CD4-positive, alpha-beta T cell treated with Interleukin-6 for 4 hours (primary cell): ENCODE results near the gene MGLL.
"Not testable (repeated sequence)": the region's sequence is repeated elsewhere in the genome, so short reads cannot be mapped to it uniquely, and the experiment has no call there.

Source experiments
- DNase-seq: peaks from one replicate; pipeline ENCODE4 v3.0.0-alpha.2; 2020; ENCODE audit warnings: mixed read lengths

Gene MGLL

DNA sequence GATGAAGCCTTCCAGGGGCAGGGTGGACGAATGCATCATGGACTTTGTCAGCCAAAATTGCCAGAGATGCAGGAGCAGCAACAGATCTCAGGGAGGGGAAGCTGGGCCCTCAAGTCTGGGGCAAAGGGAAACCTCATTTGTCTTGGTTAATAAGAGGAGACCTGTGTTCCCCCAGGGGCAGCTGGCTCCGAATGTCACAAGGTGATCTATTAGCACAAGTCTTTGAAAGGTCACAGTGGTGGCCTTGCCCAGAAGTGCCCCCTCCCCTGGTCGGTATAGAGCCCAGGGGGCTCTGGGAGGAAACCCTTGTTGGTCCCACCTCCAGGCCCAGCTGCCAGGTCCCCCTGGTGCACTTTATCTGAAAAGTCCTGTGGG lies 103.4 kb downstream of the MGLL start:
- DNase-seq, result no peak

DNA sequence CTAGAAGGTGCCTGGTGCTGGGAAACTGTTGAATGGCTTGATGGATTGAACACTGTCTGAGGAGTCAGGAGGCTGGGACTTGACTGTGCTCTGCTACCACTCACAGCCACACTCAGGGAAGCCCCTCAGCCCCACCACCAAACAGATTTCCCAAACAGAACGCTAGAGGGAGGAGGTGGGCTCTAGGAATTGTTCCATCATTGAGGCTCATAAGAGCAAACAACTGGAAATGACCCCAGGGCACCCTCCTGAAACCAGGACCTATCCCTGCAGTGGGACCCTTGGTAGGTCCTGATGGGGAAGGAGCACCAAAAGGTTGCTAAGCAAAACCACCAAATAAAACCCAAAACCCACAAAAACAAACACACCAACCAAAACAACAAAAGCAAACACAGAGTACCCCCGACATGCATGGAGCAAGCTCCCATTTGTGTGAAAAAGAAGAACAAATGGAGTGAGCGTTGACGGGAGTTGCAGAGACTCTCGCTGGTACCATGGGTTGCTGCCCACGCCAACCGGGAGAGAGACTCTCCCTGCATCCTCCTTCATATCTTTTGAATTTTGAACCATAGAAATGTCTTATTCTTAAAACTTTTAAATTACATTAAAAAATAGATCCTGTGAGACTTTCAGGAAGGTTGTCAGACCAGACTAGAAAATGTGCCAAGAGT lies 103.9 kb downstream of the MGLL start:
- no peak for DNase-seq

DNA sequence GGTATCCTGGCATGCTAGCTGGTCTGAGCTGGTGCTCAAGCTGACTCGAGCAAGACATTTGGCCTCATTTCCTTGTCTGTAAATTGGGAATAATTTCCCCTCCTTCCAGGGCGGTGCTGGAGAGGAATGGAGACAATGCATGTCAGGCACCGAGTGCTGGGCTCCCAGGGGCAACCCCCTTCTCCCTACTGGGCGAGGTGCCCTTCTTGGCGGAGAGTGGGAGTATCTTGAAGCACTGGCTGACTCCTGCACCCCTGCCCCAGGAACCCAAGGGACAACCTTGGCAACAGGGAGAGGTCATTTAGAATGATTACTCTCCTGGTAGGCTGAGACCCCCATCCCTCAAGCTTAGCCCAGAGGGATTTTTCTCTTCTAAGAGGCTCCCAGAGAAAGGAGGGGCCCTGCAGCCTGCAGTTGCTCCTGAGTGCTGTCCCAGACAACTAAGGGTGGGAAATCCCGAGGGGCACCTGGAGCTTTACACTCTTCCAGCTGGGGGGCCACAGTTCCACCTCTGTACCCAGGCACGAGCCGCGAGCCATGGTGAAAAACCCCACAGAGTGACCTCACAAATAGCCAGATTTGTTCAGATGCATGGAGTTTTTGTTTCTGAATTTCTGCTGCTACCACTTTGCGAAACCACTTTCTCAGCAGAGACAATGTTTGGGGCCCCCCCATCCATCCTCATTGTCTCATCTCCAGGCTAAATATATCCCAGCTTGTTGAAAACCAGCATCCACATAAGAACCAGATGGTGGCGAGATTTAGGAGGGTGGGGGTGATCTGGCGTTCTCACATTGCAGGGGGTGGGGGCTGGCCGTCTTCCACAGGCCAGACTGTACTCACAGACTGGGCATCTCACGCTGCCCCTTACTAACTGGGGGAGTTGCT lies 104.7 kb downstream of the MGLL start:
- DNase-seq, result no peak

DNA sequence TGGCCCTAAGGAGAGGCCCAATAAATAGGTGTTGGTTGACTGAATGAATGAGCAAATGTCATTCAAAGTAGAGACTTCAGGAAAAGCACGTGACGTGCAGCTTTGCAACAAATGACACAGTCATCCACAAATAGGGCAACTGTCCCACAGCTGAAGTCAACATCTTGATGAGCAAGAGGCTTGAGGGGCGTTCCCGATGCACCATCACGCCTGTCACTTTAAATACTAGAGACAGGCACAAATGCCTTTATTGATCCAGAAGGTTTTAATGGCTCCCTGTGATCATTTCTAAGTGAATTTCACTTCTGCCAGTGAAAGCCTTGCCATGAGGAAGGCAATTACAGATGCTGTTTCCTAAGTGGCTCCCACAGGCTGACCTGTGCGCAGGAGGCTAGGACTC lies 105.9 kb downstream of the MGLL start:
- no peak for DNase-seq

DNA sequence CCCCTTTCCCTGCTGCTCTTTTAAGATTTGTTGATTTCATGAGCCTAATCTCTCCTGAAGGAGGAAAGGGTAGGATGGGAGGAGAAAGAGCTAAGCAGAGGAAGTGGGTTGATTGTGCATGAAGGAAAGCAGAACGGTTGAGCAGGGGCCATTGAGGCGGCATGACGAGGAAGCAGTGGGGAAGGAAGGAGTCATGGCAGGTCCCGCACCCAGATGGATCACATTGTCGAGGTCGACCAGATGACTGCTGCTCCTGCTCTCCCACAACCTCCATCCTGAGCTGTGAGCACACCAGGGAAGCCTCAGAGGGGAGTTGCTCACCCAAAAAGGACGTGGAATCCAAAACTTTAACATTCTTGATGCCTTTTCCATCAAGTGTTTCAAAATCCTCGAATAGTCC lies 106.8 kb downstream of the MGLL start:
- DNase-seq, result no peak

DNA sequence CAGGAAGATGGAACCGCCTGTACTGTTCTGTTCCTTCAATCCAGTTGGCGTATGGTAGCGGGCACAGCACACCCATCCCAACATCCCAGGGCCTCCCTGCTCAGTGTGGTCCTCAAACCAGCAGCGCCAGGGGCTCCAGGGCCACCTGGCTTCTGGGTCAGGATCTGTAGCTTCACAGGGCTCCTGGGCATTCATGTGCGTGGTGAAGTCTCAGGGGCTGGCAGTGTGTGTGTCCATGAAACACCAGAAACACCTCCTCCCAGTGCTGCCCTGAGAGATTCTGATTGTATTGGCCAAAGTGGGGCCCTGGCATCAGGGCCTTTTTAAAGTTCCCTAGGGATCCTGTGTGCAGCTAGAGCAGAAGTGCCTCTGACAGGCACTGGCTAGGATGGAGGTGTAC lies 107.4 kb downstream of the MGLL start:
- no peak for DNase-seq

DNA sequence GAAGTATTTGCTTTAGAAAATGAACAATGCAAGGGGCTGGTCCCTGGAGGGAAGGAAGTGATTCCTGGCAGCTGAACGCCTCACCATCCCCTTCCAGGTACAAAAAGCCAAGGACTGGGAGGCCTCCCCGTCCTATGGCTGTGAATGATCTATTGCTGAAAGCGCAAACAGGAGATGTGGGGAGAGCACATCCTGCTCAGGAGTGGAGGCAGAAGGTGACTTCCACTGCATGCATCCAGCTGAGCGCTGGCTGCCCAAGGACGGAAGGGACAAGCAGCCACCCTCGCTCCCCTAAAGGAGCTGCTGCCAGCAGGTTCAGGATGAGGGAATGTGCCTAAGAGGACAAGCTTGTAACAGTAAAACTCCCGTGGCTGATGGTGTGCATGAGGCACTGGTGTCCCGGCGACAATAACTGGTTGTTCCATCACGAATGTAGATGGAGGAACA lies 108.2 kb downstream of the MGLL start:
- DNase-seq, result no peak

DNA sequence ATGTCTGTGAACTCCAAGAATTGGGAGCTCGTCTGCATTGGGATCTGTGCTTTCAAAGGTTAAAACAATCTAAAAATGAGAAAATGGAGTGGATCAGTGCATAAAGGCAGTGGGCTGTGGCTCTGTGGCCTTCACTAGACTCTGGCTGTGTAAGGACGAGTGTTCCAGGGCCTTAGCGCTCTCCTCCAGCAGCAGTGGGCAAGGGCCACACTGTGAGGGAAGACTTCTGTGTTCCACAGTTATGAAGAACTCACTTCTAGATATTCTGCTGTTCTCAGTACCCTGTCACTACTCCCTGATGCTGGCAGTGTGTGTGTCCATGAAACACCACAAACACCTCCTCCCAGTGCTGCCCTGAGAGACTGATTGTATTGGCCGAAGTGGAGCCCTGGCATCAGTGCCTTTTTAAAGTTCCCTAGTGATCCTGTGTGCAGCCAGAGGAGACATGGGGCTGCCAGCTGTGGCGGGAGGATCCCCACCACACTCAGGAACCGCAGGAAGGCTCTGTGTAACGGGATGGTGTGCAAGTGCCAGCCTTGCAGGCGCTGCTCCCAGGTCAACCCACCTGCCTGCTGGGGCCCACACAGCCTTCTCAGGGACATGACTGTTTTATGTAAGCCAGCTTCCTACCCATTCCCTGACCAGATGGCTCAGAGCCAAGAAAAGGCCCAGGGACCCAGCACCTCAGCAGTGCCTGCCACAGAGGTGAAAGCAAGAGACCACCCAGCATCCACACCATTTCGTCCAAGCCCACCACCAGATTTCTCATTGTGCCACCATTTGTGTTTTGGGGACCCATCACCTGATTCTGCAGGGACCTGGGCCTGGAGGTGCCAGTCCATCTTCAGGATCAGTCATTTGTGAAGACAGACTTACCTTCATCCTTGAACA lies 109.2 kb downstream of the MGLL start:
- DNase-seq, result no peak

DNA sequence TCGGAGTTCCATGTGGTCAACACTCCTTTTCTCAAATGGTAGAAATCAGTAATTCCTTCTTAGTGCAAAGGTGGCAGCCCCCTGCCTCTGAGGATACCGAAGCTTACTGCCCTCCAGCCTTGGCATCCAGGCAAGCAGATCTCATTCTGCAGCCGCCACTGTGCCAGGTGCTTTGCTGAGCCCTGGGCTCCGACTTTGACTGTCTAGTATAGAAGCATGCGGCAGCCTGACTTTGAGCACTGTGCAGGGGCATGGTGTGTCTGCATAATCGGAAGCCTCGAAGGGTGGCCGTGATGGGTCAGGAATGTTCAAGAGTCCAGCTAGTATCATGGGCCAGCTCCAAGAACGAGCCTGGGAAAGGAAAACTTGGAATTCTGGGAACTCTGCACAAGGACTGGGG lies 109.9 kb downstream of the MGLL start:
- no peak for DNase-seq

DNA sequence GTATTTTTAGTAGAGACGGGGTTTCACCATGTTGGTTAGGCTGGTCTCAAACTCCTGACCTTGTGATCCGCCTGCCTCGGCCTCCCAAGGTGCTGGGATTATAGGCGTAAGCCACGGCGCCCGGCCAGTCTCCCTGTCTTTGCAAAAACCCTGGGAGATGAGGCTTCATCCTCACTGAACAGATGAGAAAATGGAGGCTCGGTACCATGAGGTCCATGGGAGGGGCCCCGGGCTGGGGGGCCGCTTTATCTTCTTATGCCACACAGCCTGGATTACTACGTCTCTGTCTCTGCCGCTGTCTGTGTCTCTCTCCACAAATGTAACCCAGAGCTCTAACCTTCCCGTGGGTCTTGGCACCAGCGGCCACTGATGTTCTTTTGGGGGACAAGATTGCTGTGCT lies 110.4 kb downstream of the MGLL start:
- no peak for DNase-seq

DNA sequence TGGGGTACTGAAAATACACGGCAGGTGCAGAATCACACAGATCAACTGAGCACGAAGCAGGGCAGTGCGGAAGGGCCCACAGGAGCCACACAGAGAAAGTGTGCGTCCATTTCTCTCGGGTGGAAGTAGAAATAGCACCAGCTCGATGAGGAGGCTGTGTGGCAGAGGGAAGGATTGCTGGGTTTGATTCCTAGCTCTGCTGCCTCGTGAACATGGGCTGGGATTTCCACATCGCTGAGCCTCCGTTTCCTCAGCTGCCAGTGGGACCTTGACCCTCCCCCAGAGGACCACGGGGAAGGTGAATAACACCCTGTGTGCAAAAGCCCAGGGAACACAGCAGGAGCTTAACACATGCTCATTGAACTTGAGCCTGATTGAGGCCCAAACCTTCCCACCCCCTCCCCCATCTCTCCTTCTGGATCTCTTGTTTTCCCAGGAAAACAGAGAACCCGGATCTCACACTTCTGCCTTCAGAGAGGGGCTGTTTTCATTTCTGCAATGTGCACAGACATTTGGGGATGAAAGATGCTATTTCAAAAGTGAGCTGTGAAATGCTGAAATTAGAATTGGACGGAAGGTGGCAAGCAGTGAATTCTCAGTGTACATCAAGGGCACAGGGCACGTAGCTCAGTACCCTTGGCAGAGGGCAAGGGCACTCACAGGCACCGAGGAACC lies 111.2 kb downstream of the MGLL start:
- no peak for DNase-seq

DNA sequence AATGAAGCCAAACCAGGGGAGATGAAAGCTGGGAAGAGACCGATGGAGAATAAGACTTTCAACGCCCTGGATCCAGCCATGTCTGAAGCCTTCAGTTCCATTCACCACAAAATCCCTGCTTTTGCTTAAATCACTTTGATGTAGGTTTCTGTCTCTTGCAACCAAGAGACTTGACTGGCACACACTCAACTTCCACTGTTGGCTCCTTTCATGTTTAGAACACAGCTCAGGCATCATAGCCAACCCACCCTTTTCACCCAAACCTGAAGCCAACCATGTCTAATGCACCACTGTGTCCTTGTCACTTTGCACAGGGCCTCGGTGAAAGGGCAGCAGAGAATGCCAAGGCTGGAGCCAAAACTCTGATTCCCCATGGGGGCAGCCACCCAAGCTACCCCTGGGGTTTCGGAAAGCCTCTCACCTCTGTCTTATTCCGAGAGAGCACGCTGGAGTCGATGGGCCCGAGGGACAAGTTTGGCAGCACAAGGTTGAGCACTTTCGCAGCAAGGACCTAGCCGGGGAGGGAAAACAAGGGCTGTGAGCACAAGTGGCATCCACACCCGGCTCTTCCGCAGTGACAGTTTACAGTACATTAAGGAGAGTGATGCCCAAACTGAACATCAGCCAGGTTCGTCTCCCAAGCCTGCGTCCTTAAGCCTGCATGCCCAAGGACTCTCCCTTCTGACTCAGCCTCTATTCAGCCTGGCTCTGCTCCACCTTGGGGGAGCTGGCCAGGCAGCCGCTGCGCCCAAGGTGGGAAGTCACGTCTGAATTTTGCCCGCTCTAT lies 112.0 kb downstream of the MGLL start:
- no peak for DNase-seq

DNA sequence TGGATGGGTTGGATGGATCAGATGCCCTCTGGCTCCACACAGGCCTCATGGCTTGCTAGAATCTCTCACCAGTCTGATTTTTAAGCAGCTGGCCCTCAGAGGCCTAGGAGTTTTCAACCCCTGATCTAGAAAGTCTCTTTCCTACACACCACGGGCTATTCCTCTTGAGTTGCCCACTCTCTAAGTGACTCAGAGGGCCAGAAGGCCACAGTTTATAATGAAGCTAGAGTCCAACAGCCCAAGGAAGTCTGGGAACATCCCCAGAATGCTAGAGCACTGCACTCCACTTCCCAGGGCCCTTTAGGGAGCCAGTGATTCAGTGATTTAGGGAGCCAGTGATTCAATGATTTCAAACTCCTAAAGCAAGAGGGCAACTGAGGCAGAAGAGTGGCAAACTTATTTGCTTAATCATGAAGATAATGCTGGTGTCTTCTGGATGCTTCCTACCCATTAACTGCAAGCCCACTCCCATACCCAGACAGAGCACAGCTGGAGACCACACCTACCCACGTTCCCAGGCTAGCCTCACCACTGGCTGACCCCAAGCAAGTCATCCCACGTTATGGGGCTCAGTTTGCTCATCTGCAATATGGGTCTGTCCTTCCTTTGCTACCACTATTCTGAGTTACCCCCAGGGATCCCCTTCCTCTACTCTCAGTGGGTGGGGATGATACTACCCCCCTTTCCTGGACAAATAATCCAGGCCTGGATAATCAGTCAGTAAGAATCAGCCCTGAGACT lies 112.8 kb downstream of the MGLL start:
- no peak for DNase-seq

DNA sequence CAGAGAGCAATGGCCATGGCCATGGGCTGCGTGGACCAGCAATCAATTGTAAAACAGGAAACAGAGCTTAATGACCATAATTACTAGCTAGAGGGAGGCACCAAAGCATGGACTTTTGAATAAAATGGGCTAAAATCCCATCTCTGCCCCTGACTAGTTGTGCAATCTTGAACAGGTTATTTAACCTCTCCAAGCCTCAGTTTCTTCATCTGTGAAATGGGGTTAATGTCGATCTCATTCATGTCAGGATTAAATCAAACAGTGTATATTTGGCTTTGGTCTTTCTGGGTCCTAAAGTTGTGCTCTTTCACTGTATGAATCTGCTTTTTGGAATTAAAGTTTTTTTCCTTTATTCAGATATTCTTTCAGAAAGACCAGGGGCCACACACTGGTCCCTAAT lies 113.5 kb downstream of the MGLL start:
- DNase-seq, result no peak

DNA sequence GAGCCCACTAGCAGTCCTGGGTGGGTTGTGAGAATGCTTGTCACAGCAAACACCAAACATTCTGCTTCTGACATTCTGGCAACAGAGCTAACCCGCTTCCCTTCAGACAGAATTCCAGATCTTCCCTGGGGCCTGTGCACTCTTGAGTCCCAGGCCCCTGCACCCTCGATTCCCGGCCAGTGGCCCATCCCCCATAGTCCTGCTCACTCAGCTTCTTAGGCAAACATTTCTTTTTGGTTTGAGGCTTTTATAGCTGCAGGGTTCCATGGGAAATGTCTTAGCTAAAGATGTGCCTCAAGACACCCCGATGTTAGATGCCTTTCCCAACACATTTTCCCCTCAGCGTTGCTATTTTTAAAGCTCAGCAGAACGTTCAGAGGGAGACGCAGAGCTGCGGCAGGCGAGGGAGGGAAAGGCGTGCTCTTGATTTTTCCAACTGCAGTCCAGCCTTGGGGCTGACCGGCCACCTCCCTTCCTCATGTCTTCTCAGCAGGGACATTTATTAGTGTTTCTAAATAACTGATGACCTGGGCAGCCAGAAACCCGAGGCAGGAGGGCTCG lies 114.4 kb downstream of the MGLL start:
- no peak for DNase-seq

DNA sequence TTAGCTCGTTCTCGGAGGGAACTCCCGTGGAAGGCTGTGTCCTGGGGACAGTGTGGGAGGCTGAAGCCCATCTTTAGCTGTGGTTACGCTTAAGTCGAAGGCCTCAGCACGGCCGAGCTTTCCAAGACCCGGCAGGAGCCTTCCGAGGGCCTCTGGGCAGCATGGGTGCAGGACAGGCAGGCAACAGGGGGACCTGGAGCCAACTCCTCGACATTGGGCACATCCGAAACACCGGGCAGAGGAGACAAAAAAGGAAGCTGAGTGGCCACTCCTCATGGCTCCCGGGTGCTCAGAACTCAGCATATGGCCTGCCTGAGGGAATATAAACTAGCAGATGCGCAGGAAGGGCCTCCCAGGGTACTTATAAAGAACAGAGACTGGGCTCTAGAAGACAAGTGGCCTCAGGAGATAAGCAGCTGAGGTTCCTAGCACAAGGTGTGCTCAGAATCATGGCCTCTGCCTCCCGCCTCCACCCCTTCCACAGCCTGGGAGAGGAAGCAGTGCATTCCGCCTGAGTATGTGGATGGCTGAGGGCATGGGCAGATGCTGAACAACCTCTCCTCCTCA lies 115.4 kb downstream of the MGLL start:
- no peak for DNase-seq

DNA sequence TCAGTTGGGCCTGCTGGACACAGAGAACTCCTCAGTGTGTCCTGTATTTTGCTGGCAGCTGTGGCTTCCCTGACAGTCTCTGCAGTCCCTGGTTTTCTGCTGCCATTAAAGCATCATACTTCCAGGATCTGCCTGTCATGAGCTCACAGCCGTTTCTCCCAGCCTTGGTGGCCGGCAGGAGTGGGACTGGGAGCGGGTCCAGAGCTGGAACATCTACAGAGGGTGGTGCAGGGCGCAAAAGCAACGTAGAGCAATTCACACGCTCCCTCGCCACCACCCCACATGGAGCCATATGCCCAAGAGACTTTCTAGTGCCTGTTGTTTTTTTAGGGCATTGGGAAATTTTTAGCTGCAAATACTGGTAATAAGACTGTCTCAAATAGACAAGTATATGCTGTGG lies 116.0 kb downstream of the MGLL start:
- no peak for DNase-seq

DNA sequence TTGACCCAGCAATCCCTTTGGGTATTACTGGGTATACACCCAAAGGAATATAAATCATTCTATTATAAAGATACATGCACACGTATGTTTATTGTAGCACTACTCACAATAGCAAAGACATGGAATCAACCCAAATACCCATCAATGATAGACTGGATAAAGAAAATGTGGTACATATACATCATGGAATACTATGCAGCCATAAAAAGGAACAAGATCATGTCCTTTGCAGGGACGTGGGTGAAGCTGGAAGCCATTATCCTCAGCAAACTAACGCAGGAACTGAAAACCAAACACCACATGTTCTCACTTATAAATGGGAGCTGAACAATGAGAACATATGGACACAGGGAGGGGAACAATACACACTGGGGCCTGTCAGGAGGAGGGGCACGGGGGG lies 117.5 kb downstream of the MGLL start:
- not testable (repeated sequence) for DNase-seq

DNA sequence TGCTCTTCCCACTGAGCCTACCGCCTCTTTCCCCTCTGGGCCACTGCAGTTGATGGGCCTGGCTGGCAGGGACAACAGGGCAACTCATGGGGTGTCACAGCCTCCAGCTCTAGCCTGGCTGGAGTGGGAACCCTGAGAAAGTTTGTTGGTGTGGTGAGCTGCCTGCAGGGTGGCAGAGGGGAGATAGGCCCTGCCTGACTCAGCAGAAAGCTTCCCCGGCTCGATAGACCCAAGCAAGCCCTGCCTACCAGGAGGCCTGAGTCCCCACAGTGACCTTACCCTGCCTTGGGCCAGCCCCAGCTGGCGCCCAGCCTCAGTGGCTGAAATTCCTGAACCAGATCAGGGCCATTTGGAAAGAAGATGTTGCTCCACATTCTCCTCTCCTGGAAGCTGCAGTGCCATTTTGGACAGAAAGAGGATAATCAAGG lies 120.2 kb downstream of the MGLL start:
- no peak for DNase-seq

DNA sequence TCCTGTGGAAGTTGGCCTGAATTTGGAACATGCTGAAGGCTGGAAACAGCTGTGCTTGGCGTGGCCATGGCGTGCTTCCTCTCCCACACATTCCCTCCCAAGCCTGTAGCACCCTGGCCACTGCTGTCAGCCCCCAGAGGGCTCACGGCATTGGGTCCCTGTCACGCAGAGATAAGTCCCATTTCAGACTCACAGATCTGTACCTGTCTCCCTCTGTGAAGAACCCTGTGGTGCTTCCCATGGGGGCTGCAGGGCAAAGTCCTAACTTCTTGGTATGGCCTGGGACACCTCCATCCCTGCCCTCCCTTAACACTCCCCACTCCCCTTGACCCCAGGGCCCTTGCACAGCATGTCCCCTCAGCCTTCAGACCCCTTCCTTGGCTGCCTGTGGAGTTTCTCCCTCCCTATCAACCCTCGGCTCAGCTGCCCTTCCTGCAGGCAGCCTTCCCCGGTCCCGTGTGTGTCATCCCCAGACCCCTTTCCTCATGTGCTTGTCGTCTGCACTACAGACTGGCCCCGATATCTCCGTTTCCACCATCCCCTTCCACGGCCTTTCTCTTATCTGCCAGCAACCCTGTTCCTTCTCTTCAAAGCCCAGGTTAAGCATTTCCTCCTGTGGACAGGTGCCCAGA lies 120.9 kb downstream of the MGLL start:
- DNase-seq, result no peak
